ENCODE data around the gene FBLN1.

DNA sequence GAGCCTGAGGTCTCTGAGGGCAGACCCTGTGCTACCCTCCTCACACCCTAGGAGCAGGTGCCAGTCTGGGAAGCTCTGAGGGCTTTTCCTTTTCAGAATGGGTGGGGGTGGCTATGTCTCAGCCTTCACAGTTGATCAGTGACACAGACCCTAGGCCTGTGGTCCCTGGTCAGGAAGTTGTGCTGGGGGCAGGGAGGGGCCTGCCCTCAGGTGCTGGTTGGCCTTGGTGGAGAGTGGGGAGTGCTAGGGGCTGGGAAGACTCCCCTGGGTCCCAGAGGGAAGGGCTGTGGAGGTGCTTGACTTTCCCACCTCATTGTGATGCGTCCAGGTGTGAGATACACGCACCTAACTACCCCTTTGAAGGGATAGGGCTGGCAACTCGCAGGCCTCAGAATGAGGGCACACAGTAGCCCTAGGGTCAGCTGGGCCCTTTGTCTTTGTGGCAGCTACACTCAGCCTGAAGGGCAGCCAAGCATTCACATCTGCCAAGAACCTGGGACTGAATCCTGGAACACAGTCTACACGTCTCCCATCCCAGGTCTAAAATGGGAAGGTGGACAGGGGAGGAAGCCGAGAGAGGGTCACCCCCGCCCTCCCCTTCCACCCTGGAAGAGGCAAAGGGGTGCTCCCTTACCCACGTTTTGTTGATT, 137.7 kb downstream of the FBLN1 start:
- TF ChIP-seq, protein P1, sequence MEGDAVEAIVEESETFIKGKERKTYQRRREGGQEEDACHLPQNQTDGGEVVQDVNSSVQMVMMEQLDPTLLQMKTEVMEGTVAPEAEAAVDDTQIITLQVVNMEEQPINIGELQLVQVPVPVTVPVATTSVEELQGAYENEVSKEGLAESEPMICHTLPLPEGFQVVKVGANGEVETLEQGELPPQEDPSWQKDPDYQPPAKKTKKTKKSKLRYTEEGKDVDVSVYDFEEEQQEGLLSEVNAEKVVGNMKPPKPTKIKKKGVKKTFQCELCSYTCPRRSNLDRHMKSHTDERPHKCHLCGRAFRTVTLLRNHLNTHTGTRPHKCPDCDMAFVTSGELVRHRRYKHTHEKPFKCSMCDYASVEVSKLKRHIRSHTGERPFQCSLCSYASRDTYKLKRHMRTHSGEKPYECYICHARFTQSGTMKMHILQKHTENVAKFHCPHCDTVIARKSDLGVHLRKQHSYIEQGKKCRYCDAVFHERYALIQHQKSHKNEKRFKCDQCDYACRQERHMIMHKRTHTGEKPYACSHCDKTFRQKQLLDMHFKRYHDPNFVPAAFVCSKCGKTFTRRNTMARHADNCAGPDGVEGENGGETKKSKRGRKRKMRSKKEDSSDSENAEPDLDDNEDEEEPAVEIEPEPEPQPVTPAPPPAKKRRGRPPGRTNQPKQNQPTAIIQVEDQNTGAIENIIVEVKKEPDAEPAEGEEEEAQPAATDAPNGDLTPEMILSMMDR (conservative IDR thresholded peaks at IDR 0.05), result no peak
- TF ChIP-seq ZFX (IDR thresholded peaks at IDR 0.05), result no peak

Measured in C4-2B (cell line).